ENCODE measurements around the gene CTPS1. TPM values are rescaled to one million over a fixed set of nuclear protein-coding genes. Genes with fewer than 3 reads are reported as not detected.
A peak's percentile ranks its signal among the peaks of the same experiment; 100 is the strongest.

Gene CTPS1
- total RNA-seq, 1 donor from 2014 or later, result 21.3 TPM

DNA sequence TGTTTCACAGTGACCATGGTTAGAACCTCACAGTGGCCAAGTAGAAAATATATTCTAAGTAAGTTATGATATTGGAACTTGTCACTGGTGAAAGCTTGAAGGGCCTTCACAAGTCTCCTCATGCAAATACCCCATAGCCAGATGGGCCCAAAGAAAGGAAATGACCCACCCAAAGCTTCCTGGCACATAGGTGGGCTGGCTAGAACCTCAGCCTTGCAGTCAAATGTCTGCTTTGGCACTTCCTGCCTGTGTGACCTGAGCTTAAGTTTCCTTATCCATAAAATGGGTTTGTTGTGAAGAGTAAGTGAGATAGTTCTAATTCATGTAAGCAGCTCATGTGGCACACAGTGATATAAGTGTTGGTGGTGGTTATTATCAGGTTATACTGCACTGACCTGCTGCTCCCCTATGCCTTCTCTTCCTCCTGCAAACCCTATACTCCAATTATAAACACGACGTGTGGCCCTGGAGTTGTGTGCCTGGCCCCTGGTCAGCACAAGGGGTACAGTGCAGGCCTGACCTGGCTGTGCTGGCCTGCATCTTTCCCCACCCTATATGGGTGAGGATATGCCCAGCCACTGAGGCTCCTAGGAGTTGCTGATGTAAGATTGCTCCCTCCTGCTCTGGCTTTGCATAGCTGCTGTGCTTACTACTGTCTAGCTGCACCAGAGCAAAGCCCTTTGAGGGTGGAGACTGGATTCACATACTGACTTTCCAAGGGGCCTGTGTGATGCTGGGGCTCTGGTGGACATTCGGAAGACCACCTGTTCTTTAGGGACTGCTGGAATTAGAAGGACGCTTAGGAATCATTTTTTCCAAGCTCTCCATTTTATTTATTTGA lies 46.7 kb downstream of the CTPS1 start:
- DNase-seq, result no peak

DNA sequence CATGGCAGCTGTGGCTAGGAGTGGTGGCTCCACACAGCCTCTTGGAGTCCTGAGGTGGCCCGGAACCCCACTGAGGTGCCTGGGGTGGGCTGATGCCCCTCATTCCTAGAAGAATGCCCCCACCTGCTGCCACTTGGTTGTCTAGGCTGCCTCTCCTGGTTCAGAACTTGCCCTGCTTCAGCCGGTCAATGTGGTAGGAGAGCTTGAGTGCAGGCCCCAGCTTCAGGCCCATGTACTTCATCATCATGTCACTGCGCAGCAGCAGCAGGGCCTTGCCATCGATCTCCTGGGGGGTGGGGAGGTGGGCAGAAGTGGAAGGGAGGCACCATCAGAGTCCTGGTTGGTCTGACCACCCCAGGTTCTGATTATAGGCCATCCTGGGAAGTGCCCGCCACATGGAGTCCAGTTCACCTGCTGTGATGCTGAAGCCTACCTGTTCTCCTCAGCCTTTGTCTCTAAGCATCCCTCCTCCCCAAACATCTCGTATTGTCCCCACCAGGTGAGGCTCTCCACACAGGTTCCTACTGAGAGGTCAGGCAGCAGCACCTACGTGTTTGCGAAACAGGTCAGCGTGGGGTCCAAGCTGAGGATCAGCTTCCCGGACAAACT lies 48.6 kb downstream of the CTPS1 start:
- no peak for DNase-seq

DNA sequence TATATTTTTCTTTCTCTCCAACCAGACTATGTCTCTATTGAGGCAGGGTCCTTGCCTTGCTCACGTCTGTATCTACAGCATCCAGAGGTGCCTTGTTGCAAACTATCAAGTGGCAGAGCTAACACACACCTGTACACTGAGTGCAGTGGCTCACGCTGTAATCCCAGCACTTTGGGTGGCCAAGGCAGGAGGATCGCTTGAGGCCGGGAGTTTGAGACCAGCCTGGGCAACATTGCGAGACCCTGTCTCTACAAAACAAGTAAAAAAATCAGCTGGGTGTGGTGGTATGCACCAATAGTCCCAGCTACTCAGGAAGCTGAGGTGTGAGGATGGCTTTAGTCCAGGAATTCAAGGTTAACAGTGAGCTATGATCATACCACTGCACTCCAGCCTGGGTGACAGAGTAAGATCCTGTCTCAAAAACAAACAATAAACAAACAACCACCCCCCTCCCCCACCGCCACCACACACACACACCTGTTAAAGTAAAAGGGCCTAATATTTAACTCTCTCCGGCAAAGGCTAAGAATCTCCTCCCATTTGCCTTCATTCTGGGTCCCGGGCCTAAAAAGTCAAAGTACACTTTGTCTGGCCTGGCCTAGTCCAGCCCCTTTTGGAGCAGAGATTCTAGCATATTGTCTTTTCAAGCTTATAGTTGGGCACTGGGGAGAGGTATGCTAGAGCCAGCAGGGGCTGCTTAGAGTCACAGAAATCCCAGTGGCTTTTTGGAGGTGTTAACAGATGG lies 51.5 kb downstream of the CTPS1 start:
- no peak for DNase-seq

DNA sequence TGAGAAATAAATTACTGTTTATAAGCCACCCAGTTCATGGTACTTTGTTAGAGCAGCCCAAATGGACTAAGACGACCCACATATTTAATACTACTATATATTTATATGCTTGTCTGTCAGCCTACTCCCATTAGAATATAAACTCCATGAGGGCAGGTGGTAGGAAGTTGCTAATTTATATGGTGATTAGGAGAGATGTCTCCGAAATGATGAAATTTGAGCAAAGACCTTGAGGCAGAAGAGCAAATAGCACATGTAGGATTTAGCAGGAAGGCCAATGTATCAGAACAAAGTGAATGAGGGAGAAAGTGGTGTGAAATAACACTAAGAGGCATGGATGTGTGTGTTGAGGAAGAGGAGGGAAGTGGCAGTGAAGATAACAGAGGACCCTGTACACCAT lies 52.7 kb downstream of the CTPS1 start:
- DNase-seq, result no peak

DNA sequence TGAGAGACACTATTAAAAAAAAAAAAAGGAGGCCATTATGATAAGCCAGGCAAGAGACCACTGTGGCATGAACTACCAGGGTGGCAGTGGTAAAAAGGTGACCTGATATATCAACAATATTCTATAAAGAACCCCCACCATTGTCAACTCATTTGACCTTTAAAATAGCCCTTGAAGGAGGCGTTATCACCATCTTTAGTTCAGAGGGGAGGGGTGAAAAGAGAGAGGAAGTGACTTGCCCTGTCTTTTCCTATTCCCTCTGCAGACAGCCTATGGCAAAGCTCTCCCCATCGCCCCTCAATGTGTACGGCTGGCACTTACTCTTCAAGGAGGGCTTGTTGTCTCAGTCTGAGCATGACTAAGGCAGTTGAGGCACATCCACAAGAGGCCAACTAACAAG lies 53.8 kb downstream of the CTPS1 start:
- peak; percentile 24 for DNase-seq

DNA sequence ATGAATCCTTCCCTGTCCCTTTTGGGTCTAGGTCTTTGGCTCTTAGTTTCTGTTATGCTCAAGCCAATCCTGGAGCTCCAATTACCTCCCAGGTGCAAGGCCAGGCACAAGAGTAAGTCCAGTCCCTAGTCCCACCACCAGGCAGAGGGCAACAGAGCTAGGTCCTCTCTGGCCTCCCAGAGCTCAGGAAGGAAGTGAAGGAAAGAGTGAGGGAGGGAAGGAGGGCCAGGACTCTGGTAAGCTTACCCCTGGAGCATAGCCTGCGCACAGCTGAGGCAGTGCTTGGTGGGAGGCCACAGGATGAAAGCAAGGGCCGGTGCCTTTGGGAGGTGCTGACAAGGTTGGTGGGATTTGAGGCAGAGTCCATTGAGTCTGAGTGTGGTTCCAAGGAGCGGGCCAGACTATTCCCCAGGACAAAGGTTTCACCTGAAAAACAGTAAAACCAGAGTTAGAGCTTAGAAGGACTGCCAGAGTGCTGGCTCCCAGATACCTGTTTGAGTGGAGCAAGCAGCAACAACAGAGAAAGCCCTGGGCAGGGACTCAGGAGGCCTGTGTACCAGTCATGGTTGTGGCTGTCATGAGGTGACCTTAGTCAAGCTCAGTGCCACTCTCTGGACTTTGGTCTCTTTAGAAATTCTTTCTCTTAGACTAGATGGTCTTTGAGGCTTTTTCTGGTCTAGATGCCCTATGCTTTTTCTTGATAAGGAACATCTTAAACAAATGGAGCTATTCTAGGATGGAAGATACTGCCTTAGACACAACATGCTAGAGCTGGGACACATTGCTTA lies 57.8 kb downstream of the CTPS1 start:
- DNase-seq, result no peak

DNA sequence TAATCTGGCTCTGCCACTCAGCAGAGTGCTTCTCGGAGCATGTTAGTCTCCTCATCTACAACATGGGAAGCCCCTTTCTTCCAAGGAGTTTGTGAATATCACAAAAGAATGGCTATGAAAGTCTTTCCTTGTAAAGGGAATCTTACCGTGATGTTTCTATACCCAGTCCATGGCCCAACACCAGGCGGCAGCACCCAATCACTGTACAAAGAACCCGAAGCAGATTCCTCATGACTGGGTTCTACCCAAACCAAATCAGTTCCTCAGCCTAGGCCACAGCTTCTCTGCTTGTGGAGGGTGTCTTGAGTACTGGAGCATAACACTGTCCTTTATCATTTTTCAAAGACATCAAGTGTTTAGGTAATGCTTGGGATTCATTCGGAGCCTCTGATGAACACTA lies 58.6 kb downstream of the CTPS1 start:
- DNase-seq, result no peak

DNA sequence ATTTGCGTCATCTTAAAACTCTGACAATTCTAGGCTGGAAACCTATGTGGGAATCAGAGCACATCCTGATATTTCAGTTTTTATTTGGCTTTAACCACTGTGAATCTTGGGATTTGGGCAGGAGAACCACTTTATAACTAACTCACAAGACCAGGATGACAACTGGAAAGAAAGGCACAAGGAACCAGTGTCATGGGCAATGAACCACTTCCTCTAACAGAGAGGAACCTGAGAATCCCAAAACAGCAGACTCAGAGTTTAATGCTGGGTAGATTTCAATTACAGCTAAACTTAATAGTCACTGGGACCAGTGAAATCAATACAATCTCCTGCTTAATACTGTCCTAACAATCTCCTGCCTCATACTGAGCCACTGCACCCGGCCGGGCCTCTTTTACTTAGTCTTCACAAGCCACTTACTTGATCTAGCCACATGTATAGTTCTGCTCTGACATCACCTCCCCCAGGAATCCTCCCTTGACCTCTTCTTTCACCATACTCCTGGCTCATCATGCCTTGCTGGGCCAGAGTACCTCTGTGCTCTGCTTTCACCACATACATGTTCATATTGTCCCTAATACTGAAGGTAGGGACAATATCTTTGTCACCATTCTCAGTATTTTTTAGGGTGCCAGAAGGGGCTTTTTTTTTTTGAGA lies 62.2 kb downstream of the CTPS1 start:
- no peak for DNase-seq

DNA sequence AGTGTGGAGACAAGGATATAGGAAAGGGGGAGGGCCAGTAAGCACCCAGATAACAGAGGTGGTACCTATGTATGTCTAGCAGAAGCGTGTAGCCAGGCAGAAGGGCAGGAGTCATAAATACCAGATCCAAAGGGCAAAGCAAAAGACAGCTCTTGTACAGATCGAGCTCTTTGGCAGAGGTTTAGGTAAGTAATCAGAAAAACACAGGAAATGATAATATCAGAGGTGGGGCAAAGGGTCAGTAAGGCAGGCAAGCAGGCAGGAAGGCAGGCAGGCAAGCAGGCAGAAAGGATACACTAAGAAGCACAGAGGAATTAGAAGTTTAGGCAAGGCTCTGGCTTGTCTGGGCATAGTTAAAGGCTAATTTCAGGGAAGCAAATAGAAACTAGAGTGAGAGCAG lies 64.7 kb downstream of the CTPS1 start:
- DNase-seq, result peak; percentile 67

DNA sequence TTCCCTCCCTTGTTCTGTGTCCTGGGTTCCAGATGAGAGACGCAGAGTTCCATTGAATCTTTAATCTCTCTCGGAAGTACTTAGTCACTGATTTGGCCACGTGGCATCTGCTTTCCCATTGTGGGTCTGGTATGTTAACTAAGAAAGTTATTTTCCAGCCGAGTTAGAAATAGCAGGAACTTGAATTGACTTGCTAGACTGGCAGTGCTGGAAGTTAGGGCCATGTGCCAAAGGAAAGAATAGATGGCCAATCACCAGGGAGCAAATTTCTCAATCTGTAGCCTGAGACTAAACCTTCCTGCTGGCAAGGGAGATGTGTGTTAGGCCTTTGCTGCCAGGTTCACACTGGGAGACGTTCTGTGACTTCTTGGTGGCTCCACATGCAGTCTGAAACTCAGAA lies 66.2 kb downstream of the CTPS1 start:
- DNase-seq, result peak; percentile 94

DNA sequence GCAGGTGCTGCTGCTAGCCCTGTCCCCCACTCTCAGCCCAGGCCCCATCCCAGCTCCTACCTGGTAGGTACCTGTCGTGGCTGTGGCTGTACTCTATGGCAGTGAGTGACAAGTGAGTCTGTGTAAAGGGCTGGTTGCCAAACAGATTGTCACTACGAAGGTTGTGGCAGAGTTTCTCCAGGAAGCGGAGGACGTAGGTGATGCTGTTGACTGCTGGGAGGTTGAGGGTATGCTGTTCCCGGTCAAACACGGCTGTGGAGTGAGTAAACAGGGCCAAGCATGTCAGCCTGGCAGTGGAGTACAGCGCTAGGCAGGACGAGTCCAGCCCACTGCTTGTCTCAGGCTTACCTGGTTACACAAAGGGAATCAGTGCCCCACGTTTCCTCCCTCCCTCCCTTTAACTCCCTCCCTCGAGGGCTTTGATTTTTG lies 66.9 kb downstream of the CTPS1 start:
- no peak for DNase-seq

DNA sequence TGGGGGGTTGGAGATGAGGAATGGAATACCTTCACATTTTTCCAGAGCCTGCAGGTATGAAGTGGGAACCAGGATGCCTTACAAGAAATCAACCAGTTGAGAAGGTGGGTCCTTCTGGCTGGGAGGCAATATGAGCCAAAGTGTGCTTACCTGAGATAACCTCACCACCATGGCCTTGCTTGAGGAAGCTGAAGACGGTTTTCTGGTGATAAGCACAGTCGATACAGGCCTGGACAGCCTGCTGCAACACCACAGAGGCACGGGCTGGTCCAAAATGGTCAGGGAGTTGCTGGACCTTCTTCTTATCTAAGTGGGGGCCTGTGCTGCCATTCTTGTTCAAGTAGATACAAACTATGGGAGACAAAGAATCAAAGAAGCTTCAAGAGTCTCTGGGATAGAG lies 69.0 kb downstream of the CTPS1 start:
- no peak for DNase-seq

DNA sequence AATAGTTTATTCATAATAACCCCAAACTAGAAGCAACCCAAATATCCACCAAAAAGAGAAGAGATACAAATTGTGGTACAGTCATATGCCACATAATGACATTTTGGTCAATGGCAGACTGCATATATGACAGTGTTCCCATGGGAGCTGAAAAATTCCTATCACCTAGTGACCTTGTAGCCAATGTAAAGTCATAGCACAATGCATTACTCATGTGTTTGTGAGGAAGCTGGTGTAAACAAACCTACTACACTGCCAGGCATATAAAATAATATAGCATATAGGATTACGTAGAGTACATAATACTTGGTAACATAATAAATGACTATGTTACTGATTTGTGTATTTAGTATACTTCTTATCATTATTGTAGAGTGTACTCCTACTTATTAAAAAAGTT lies 71.5 kb downstream of the CTPS1 start:
- peak; percentile 25 for DNase-seq

DNA sequence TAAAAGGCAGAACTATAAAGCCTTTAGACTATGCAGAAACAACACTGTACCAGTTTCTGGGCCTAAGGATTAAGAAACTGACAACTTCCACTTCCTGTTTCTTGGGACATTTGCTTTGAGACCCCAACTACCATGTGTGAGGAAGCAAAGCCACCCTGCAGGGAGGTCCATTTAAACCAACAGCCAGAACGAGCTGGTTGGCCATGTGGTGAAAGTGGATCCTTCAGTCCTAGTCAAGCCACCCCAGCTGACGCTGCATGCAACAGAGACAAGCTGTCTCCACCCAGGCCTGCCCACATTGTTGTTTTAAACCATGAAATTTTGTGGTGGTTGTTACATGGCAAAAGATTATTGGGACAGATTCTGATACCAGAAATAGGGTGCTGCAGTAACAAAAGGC lies 73.8 kb downstream of the CTPS1 start:
- DNase-seq, result no peak

DNA sequence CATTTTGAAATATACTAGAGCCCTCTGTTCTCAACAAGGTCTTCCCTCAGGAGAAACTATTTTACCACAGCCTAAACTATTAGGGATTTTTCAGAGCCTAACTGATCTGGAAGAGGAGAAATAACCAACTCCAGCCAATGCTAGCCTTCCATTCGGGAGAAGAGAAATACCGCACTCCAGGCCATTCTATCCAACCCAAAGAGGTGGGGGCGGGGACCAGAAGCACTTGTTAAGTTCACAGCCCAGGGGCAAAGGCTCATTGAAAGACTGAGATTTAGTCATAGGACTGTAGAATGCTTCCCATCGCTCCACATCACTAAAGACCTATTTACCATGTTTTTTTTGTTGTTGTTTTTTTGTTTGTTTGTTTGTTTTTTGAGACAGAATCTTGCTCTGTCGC lies 77.4 kb downstream of the CTPS1 start:
- no peak for DNase-seq

Other genes with a start within 250 kb of the CTPS1 start
- not detected in 2 replicates for gene KCNQ4, start 195.9 kb upstream of the CTPS1 start, total RNA-seq
- gene CITED4, start 117.3 kb upstream of the CTPS1 start, total RNA-seq, result 3.9 and 8.0 TPM in 2 replicates
- gene SLFNL1, start 42.0 kb downstream of the CTPS1 start, total RNA-seq, result 0.19 and 0.51 TPM in 2 replicates